Brain pericyte (primary cell): Measurements from ENCODE around the gene FTO.

Experiments
- DNase-seq: peaks from one replicate; pipeline ENCODE4 v3.0.0-alpha.2; 2012; ENCODE audit warnings: low read depth, low spot score

FTO gene

DNA sequence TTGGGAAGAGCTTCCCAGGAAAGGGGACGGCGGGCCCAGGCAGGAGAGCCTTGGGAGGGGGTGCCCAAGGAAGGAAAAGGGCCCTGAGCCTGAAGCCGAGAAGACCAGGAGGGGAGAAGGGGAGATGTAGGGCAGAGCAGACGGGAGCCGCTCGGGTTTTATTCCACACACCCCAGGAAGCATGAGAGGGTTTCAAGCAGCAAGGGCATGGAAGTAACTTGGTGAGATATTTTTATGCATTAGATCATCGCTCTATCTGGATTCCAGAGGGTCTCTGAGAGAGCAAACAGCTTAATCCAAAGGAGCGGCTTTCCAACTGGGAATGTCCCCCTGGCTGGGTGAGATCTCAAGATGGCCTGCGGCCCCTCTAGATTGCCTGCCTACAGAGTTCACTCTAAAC lies 411.6 kb downstream of the FTO start:
- no peak for DNase-seq

DNA sequence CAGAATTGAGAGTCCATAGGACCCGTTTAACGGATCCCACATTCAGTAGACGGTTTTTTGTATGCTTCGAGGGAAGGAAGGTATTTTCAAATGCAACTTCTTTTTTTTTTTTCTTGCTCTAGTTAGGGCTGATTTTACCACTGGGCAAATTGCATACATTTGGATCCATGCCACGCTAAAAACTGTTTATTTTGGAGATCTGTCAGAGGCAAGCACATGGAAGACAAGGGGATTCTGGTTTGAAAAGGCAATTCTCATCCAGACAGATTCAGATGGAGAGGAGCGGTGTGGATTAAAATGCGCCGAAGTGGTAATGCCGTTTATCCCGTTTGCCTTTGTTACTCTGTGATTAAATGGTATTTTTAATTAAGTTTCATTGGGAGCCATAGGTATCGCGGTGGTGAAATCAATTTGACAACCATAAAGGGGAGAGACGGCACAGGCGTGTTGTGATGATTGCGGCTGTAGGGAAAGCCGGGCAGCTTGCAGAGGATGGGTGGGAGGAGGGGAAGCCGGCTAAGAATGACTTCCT lies 412.2 kb downstream of the FTO start:
- DNase-seq = no peak

DNA sequence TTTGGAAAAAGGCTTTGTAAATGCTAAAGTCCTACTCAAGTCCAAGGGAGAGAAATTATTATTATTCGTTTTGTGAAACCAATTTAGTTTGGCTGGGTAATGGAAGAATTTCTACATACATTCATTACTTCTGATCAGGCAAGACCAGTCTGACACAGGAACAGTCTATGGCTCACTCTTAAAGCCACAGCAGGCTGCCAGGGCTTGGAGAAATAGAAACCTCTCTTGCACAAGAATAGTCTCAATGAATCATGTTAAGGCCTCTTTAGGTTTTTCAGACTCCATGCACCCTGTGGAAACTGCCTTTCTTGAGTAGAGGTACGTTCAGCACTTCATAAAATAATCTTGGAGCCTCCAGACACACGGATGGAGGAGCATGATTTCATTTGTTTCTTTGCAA lies 414.9 kb downstream of the FTO start:
- no peak for DNase-seq

DNA sequence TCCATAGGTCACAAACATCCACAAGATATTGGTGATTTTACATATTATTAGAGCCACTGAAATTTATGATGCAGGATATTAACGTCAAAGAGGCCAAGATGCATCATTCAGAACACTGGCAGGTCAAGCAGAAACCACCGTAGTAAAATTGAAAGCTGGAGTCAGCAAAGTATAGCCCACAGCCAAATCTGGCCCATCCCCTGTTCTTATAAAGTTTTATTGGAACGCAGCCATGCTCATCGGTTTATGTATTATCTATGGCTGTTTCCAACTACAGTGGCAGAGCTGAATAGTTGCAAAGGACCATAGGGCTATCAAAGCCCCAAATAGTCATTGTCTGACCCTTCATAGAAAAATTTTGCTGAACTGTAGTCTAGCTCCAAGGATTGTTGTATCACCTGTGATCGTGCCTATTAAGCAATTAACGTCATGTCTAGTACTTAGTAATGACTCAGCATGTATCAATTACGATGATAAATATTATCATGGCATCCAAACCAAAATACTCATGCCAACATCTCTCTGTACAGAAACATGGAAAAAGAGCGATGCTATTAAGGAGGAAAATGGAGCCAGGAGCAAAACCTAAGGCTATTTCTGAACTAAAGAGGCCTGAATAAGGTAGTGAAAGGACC lies 417.0 kb downstream of the FTO start:
- DNase-seq = no peak

DNA sequence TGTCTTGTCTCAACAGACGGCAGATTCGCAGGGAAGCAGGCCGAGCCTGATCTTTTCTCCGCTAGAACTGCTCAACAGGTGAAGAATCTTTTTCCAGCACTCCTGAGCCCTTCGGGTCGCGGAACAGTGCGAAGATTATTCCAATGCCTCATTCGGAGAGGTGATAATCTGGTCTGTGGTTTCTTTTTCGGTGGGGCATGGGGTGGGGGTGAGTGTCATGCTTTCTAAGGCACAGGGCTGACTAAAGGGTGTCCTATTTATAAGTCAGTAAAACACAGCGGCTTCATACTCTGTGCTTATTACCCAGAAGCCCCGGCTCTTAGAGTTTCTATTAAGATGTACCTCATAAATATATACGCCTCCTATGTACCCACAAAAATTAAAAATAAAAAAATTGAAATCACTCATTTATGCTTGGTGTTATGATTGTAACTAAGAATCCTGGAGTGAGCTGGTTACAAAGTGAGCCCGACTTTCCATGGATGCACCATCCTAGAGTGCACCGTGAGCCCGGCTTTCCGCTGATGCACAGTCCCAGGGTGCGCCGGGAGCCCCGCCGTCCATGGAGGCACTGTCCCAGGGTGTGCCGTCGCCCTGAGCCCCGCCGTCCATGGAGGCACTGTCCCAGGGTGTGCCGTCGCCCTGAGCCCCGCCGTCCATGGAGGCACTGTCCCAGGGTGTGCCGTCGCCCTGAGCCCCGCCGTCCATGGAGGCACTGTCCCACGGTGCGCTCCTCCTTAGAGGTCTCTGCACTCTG lies 417.8 kb downstream of the FTO start:
- no peak for DNase-seq

DNA sequence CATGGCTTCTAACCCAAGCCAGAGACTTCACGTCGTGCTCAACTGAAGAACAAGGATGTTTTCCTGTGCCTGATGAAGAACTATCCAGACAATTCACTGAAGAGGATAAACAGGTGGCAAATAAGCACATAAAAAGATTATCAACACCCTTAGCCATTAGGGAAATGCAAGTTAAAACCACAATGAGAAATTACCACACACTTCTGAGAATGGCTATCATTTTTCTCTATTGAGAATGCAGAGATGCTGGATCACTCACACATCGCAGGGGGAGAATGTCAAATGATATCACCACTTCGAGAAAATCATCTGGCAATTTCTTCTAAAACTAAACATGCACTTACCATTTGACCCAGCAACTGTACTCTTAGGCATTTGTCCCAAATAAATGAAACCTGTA lies 419.8 kb downstream of the FTO start:
- DNase-seq = no peak

DNA sequence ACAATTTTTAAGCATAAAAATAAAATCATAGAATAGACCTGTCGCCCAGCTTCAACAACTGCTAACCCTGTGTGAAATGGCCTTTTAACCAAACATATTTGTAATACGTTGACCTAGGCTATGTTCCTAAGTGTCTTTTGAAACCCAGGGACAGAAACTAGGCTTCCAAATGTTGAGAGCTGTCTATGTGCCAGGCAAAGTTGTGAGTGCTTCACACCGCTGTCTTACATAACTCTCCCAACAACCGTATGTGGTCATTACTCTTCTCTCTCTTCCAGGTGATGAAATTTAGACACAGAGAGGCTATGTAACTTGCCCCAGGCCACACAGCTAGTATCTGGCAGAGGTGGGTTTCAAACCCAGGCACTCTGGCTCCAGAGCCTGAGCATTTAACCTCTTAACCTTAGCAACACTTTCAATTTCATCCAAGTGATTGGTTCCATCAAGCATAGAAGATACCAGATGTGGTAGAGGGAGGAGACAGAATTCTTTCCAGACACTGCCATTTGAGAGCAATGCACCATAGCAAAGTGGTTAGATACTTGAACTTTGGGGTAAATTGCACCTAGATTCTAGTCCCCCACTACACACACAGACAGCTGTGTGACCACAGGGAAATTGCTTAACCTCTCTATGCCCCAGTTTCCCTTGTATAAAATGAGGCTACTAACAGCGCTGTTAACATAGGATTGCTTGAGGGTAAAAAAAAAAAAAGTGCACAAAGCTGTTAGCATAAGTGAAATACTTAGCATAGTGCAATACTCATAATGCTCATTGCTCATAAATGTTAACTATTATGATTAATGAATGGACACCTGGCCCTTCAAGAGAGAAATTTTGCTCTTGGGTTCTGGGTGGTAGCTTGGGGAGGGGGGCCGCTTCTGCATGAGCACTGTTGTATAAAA lies 422.0 kb downstream of the FTO start:
- DNase-seq = no peak

DNA sequence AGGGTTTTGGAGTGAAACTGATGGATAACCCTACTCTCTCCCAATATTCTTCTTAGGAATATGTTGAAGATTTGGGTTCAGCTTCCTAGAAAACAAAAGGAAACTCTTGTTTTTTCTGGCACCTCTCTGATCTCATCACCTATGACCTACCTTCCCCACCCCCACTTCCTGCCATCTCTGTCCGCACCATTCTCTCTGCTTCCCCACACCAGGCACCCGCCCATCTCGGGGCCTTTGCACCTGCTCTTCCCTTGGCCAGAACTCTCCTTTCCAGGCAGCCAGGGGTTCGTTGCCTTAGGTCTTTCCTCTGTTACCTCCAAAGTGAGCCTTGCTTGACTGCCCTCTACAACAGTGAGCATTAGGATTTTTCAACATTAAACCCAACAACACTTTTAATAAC lies 423.0 kb downstream of the FTO start:
- no peak for DNase-seq

DNA sequence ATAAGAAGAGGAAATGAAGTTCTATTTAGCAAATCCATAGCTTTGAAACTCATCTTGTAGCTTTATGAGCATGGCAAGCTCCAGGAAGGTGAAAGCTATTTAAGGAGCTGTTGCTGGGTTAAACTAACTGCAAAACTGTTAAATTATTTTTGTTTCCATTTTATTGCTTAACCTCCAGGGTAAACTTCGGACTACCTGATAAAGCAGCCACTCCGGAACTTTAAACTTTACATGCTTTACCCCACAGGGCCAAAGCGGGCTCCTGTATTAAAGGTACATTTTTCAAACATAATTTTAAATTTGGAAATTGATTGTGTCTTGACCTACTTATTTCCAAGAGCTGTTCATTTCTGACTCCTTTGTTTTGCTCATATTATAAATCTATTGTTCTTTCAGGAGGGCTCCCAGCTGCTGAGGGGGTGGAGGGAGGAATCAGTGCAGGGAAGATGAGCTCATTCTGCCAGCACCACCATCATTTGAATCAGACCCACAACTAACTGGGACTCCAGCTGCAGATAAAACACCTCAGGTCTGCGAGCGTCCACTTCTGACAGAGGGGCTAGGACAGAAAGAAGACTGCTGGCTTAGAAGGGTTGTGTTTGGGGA lies 424.8 kb downstream of the FTO start:
- DNase-seq = no peak

DNA sequence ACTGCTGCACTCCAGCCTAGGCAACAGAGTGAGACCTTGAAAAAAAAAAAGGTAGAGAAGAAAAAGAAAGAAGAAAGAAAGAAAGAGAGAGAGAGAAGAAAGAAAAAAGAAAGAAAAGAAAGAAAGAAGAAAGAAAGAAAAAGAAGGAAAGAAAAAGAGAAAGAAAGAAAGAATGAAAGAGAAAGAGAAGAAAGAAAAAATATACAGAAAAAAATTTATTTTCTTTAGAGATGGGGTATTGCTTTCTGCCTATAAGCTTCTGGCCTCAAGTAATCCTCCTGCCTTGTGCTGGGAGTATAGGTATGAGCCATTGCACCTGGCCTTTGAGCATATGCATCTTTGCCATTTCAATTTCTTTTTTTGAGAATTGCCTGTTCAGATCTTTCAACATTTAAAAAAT lies 425.9 kb downstream of the FTO start:
- DNase-seq = no peak

DNA sequence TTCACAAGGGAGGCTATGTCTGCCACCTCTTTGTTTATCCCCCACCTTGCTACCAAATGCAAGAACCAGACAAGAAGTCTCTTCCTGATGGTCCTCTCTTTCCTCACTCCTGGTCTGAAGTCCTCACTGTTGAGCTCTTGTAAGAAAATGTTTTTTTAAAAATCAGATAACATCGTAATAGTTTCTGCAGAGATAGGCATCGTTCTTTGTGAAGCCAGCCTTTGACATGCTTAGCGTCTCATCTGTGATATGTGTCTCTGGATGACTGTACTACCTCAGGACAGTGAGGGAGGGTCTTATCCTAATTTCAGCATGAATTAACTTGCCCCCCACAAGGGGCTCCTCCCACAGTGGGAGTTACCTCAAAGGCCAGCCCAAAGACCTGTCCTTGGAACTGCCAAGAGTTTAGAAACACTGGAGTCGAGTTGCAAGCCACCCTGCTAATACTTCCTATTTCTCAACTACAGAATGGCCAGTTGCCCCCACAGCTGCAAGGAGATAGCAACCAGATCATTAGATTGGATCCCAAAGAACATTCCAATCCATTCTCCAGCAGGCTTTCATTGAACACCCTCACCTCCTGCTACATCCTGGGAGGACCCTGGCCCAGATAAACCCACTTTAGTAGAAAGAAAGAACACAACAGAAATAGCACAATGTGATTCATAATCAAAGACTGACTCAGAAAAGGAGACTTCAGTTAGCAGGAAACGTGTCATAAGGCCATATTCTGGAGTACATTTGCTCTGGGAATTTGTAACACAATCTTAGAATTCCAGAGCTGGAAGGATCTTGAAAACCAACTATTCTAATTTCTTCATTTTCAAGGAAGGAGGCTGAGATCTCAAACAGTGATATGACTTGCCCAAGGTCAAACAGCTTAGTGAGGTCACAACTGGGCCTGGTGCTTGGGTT lies 431.7 kb downstream of the FTO start:
- DNase-seq = no peak

DNA sequence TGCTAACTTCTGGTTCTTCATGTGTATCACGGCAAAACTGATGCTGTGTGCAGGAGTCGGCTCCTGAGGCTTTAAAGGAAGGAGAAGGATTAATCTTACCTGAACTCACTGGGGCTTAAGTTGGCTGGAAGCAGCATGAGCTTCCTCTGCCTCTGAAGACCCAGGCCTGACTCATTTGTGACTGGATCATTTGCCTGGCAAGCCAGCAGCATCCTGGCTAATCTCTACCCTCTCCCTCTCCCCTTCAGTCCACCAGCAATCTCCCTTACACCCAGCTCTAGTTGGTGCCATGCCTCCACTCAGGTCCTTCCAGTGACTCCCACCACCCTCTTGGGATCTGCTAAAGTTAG lies 432.3 kb downstream of the FTO start:
- DNase-seq = no peak

DNA sequence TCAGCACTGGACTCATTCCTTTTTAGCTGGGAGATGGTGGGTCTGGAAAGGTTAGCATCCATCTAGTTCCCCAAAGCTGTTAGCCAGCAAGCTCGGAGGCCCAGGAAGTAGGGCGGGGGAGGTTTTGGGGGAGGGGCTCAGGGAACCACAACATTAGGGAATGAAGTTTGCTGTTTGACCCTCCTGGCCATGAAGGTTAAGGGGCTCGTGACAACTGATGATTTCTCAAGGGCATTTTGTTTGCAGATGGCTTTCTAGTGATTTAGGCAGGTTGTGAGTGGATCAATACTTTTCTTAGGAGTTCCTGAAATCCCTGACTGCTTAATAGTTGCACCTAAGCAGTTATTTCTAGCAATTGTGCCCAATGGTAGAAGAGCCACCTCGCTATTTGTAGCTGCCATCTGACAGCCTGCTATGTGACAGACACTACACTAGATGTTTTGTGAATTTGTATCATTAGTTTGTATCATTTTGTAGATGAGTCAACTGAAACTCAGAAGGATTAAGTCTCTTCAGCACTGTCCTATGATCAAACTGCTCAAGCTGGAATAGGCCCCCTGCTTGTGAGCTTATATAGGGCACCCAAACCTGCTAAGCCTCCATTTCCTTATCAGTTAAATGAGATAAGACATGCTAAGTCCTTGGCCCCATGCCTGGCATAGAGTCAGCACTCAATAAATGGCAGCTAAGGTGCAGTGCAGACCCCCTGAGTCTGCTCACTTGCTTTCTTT lies 436.3 kb downstream of the FTO start:
- DNase-seq = no peak

DNA sequence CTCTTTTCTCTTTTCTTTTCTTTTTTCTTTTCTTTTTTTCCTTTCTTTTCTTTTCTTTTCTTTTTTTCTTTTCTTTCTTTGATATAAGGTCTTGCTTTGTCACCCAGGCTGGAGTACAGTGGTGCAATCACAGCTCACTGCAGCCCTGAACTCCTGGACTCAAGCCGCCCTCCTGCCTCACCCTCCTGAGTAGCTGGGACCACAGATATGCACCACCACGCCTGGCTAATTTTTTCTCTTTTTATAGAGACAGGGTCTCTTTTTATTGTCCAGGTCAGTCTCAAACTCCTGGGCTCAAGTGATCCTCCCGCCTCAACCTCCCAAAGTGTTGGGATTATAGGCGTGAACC lies 436.8 kb downstream of the FTO start:
- no peak for DNase-seq

DNA sequence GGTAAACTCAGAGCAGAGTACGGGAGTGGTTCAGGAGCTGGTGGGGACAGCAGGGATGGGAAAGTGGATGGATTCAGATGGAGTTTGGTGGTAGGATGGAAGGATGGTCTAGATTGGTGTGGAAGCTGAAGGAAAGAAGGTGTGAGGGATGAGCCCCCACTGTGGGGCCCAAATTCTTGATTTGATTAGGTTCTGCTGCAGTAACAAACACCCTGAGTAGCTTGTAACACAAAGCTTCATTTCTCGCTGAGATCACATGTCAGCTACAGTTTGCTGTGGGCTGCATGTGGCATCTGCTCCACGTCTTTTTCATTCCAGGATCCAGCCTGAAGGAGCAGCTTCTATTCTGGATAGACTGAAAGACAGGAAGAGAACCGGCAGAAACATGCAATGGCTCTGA lies 438.8 kb downstream of the FTO start:
- no peak for DNase-seq

DNA sequence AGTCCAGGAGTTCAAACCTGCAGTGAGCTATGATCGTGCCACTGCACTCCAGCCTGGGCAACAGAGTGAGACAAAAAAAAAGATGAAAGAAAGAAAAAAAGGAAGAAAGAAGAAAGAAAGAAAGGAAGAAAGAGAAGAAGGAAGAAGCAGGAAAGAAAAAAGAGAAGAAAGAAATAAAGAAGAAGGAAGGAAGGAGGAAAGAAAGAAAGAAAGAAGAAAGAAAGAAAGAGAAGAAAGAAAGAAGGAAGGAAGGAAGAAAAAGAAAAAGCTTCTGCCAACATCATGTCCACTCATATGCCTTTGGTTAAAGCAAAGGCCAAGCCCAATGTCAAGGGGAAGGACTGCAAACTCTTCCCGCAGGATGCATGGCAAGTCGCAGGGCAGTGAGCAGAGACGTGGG lies 439.5 kb downstream of the FTO start:
- DNase-seq = no peak

DNA sequence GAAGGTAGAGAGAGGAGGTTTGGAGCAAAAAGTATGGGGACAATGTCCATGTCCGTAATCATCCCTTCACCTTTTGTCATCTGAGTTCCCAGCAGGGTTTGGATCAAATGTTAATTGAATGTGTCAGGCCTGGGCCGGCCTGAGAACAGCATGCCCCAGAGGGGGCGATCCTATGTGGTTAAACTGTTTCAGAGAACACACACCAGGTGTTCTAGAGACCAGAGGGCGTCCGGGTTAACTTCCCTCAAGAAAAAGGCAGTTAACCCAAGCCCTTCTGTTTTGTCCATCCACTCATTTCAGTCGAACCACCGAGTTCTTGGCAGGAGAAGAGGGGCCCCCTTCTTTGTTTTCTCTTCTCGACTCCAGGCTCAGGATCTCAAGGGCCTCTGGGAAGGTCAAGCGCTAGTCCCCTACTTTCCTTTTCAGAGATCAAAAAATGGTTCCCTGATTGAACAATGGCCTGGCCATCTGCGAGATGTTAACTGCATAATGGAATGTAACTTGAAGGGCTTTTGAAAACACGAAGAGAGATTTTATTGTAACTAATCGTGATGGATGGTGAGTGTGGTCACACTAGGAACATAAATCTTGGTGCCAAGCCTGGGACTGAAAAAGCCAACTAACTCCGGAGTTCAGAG lies 440.1 kb downstream of the FTO start:
- no peak for DNase-seq

DNA sequence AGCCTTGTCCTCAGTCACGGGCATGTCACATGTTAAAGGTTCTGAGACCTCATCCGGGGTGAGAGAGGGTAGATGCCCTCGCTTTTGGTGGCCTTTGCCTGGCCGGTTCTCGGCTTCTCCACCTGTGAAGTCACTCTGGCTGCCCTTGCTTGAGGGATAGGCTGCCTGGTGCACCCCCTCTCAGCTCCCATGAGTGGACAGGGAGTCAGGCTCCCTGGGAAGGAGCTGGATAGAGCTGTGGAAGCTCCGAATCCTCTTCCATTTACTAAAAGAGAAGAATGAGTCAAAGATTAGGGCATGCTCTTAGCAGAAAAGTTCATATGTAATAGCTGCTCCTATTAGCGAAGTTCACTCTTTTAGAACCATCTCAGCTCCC lies 440.6 kb downstream of the FTO start:
- DNase-seq = no peak

DNA sequence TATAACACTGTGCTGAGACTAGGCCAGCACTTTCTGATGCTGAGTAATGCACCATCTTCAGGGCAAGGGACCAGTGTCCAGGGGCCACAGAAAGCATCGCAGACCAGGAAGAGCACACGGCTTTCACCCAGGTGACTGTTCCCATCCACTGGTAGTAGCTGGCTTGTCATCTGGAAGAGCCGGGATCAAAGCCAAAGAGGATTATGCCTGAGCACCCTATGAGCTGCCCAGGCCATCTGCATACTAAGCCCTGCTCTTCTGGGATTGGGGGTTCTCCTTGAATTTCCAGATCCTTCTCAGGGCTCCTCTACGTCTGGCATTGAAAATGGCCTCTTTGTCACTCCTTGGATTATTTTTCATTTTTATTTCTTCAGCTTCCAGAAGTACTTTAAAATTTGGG lies 441.9 kb downstream of the FTO start:
- DNase-seq = no peak

DNA sequence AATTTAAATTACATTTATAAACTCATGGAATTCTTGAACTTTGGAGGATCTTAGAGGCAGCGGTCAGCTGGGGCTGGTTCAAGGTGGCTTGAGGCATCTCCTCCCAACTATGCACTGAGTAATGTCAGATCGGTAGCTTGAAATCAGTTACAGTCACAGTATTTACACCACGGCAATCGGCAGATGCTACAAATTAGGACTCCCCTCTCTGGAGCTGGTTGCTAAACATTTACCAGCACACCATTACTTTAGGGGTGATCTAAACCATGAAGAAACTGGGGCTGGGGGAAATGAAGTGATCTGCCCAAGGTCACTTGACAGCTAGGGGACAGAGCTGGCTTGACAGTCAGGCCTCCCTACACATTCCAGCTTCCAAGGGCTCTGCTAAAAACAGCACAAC lies 445.0 kb downstream of the FTO start:
- no peak for DNase-seq
